ENCODE measurements around the gene MCTP1. TPM values are rescaled to one million over a fixed set of nuclear protein-coding genes. Genes with fewer than 3 reads are reported as not detected.

MCTP1 gene
- total RNA-seq, 2 experiments from 2014 or later, result not detected

GRCh38 chr5:94769996-94770395 is 514.9 kb downstream of the MCTP1 start:
- Mint-ChIP-seq H3K4me1 (ENCODE audit: low read depth) (no peaks in the 10 kb centered on the region), H3K36me3 (peaks cover 2% of the 10 kb centered on the region), H3K27ac (no peak overlapping the region), H3K4me3 (no peak overlapping the region), H3K27me3 (peaks cover 5% of the 10 kb centered on the region), H3K9me3 (peaks cover 3% of the 10 kb centered on the region)
- intact Hi-C loops (cut with micrococcal nuclease), result no loop called here
- CTCF ChIA-PET, result no interaction called here
- DNase-seq, result no peak
- POLR2A ChIA-PET, result no interaction called here

- no peak overlapping the region for H3K4me3 Mint-ChIP-seq
- ChIA-PET POLR2A (no interaction called here), CTCF (no interaction called here)
- H3K36me3 Mint-ChIP-seq, result no peaks in the 10 kb centered on the region
- DNase-seq, result no peak
- no peaks in the 10 kb centered on the region for H3K4me1 Mint-ChIP-seq (ENCODE audit: low read depth)
- no peaks in the 10 kb centered on the region for H3K9me3 Mint-ChIP-seq
- peaks cover 5% of the 10 kb centered on the region for H3K27me3 Mint-ChIP-seq
- intact Hi-C loops (cut with micrococcal nuclease), result no loop called here
- no peak overlapping the region for H3K27ac Mint-ChIP-seq
Observed at GRCh38 chr5:94761786-94762185, 523.1 kb downstream of the MCTP1 start.

- Mint-ChIP-seq H3K36me3 (no peaks in the 10 kb centered on the region), H3K27ac (no peak overlapping the region), H3K4me3 (no peak overlapping the region), H3K27me3 (peaks cover 5% of the 10 kb centered on the region), H3K9me3 (no peaks in the 10 kb centered on the region), H3K4me1 (ENCODE audit: low read depth) (no peaks in the 10 kb centered on the region)
- DNase-seq, result no peak
- POLR2A ChIA-PET, result no interaction called here
- intact Hi-C loops (cut with micrococcal nuclease), result no loop called here
- CTCF ChIA-PET, result no interaction called here
Observed at GRCh38 chr5:94761055-94761454, 523.8 kb downstream of the MCTP1 start.

GRCh38 chr5:94759961-94760360 is 524.9 kb downstream of the MCTP1 start:
- Mint-ChIP-seq H3K27me3 (peaks cover 5% of the 10 kb centered on the region), H3K4me1 (ENCODE audit: low read depth) (no peaks in the 10 kb centered on the region), H3K9me3 (no peaks in the 10 kb centered on the region), H3K36me3 (no peaks in the 10 kb centered on the region), H3K27ac (no peak overlapping the region), H3K4me3 (no peak overlapping the region)
- no peak for DNase-seq
- ChIA-PET POLR2A (no interaction called here), CTCF (no interaction called here)
- intact Hi-C loops (cut with micrococcal nuclease), result no loop called here

GRCh38 chr5:94759022-94759421 is 525.9 kb downstream of the MCTP1 start:
- intact Hi-C loops (cut with micrococcal nuclease), result no loop called here
- ChIA-PET POLR2A (no interaction called here), CTCF (no interaction called here)
- no peaks in the 10 kb centered on the region for H3K36me3 Mint-ChIP-seq
- no peak overlapping the region for H3K27ac Mint-ChIP-seq
- no peaks in the 10 kb centered on the region for H3K9me3 Mint-ChIP-seq
- H3K4me3 Mint-ChIP-seq, result no peak overlapping the region
- no peak for DNase-seq
- no peaks in the 10 kb centered on the region for H3K4me1 Mint-ChIP-seq (ENCODE audit: low read depth)
- H3K27me3 Mint-ChIP-seq, result peaks cover 5% of the 10 kb centered on the region

- POLR2A ChIA-PET, result no interaction called here
- Mint-ChIP-seq H3K9me3 (no peaks in the 10 kb centered on the region), H3K36me3 (no peaks in the 10 kb centered on the region)
Observed at GRCh38 chr5:94754824-94755223, 530.1 kb downstream of the MCTP1 start.

GRCh38 chr5:94751460-94751859 is 533.4 kb downstream of the MCTP1 start:
- Mint-ChIP-seq H3K36me3 (no peaks in the 10 kb centered on the region), H3K4me1 (ENCODE audit: low read depth) (peaks cover 3% of the 10 kb centered on the region), H3K27ac (no peak overlapping the region), H3K4me3 (no peak overlapping the region), H3K27me3 (no peaks in the 10 kb centered on the region), H3K9me3 (no peaks in the 10 kb centered on the region)
- DNase-seq, result no peak
- ChIA-PET CTCF (no interaction called here), POLR2A (no interaction called here)
- intact Hi-C loops (cut with micrococcal nuclease), result no loop called here

More at GRCh38 chr5:94754824-94755223, 530.1 kb downstream of the MCTP1 start:
- H3K27ac Mint-ChIP-seq, result no peak overlapping the region
- H3K4me1 Mint-ChIP-seq (ENCODE audit: low read depth), result no peaks in the 10 kb centered on the region
- no peak overlapping the region for H3K4me3 Mint-ChIP-seq
- intact Hi-C loops (cut with micrococcal nuclease), result no loop called here
- CTCF ChIA-PET, result interaction anchor here (1.7 kb wide), 1 partner anchor 17 kb away, joined by 9 read pairs; no protein-coding TSS in a partner anchor
- DNase-seq, result no peak
- H3K27me3 Mint-ChIP-seq, result no peaks in the 10 kb centered on the region

- Mint-ChIP-seq H3K9me3 (no peaks in the 10 kb centered on the region), H3K4me1 (ENCODE audit: low read depth) (peaks cover 10% of the 10 kb centered on the region), H3K27me3 (no peaks in the 10 kb centered on the region), H3K27ac (no peak overlapping the region), H3K4me3 (no peak overlapping the region), H3K36me3 (no peaks in the 10 kb centered on the region)
- POLR2A ChIA-PET, result no interaction called here
- intact Hi-C loops (cut with micrococcal nuclease), result no loop called here
- DNase-seq, result no peak
- CTCF ChIA-PET, result interaction anchor here (1.0 kb wide), 1 partner anchor 13 kb away, joined by 4 read pairs; no protein-coding TSS in a partner anchor
Observed at GRCh38 chr5:94750681-94751080, 534.2 kb downstream of the MCTP1 start.

- ChIA-PET POLR2A (no interaction called here), CTCF (interaction anchor here (0.5 to 0.8 kb wide), 2 partner anchors 12 to 229 kb away, joined by 3 read pairs; no protein-coding TSS in a partner anchor)
- intact Hi-C loops (cut with micrococcal nuclease), result no loop called here
- no peaks in the 10 kb centered on the region for H3K36me3 Mint-ChIP-seq
- H3K4me1 Mint-ChIP-seq (ENCODE audit: low read depth), result peaks cover 15% of the 10 kb centered on the region
- DNase-seq, result no peak
- H3K27ac Mint-ChIP-seq, result no peak overlapping the region
- no peaks in the 10 kb centered on the region for H3K27me3 Mint-ChIP-seq
- no peaks in the 10 kb centered on the region for H3K9me3 Mint-ChIP-seq
- H3K4me3 Mint-ChIP-seq, result no peak overlapping the region
Observed at GRCh38 chr5:94749042-94749441, 535.9 kb downstream of the MCTP1 start.

GRCh38 chr5:94748212-94748611 is 536.7 kb downstream of the MCTP1 start:
- H3K4me3 Mint-ChIP-seq, result no peak overlapping the region
- intact Hi-C loops (cut with micrococcal nuclease), result no loop called here
- ChIA-PET POLR2A (no interaction called here), CTCF (no interaction called here)
- H3K36me3 Mint-ChIP-seq, result no peaks in the 10 kb centered on the region
- no peaks in the 10 kb centered on the region for H3K27me3 Mint-ChIP-seq
- no peaks in the 10 kb centered on the region for H3K9me3 Mint-ChIP-seq
- H3K27ac Mint-ChIP-seq, result no peak overlapping the region
- peaks cover 15% of the 10 kb centered on the region for H3K4me1 Mint-ChIP-seq (ENCODE audit: low read depth)
- no peak for DNase-seq

GRCh38 chr5:94747371-94747770 is 537.5 kb downstream of the MCTP1 start:
- no peaks in the 10 kb centered on the region for H3K9me3 Mint-ChIP-seq

GRCh38 chr5:94746731-94747124 is 538.2 kb downstream of the MCTP1 start:
- no peaks in the 10 kb centered on the region for H3K36me3 Mint-ChIP-seq
- H3K27ac Mint-ChIP-seq, result no peak overlapping the region
- no peak for DNase-seq
- no peaks in the 10 kb centered on the region for H3K27me3 Mint-ChIP-seq
- no peaks in the 10 kb centered on the region for H3K9me3 Mint-ChIP-seq
- ChIA-PET POLR2A (no interaction called here), CTCF (interaction anchor here (1.0 kb wide), 1 partner anchor 9 kb away, joined by 3 read pairs; no protein-coding TSS in a partner anchor)
- no peak overlapping the region for H3K4me3 Mint-ChIP-seq
- H3K4me1 Mint-ChIP-seq (ENCODE audit: low read depth), result peaks cover 15% of the 10 kb centered on the region
- intact Hi-C loops (cut with micrococcal nuclease), result loop anchor here (1.0 kb wide), 1 partner anchor 47 kb away; no protein-coding TSS in a partner anchor

More at GRCh38 chr5:94747371-94747770, 537.5 kb downstream of the MCTP1 start:
- POLR2A ChIA-PET, result no interaction called here
- no peak overlapping the region for H3K27ac Mint-ChIP-seq
- DNase-seq, result no peak
- H3K4me1 Mint-ChIP-seq (ENCODE audit: low read depth), result peaks cover 15% of the 10 kb centered on the region
- H3K36me3 Mint-ChIP-seq, result no peaks in the 10 kb centered on the region
- CTCF ChIA-PET, result interaction anchor here (1.0 kb wide), 1 partner anchor 10 kb away, joined by 3 read pairs; no protein-coding TSS in a partner anchor
- no peak overlapping the region for H3K4me3 Mint-ChIP-seq
- no peaks in the 10 kb centered on the region for H3K27me3 Mint-ChIP-seq
- intact Hi-C loops (cut with micrococcal nuclease), result no loop called here
